NCI-H1417 (cell line): ENCODE data around the gene RPL28.

Experiments used
- DNase-seq, 3 experiments: peaks; one replicate each; lab custom pipeline; 2025; lab: John Stamatoyannopoulos, UW

The RPL28 gene

DNA sequence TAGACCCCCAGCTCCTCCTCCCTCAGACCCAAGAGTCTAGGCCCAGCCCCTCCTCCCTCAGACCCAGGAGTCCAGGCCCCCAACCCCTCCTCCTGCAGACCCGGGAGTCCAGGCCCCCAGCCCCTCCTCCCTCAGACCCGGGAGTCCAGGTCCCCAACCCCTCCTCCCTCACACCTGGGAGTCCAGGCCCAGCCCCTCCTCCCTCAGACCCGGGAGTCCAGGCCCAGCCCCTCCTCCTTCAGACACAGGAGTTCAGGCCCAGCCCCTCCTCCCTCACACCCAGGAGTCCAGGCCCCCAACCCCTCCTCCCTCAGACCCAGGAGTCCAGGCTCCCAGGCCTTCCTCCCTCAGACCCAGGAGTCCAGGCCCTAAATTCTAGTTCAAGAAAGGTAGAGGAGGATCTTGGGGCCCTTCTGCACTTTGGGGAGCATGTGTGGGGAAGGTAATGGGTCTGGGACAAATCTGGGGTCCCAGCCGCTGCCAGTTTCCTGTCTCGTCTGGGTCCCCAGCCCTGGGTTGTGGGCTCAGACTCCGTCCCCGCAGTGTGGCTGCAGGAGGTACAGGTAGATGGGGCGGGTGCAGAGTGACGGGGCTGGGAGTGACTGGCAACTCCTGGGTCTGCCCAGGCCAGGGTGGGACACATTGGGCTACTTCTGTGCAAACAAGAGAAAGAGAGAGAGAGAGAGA is 12.3 kb upstream of the RPL28 start:
- DNase-seq, result no peak

DNA sequence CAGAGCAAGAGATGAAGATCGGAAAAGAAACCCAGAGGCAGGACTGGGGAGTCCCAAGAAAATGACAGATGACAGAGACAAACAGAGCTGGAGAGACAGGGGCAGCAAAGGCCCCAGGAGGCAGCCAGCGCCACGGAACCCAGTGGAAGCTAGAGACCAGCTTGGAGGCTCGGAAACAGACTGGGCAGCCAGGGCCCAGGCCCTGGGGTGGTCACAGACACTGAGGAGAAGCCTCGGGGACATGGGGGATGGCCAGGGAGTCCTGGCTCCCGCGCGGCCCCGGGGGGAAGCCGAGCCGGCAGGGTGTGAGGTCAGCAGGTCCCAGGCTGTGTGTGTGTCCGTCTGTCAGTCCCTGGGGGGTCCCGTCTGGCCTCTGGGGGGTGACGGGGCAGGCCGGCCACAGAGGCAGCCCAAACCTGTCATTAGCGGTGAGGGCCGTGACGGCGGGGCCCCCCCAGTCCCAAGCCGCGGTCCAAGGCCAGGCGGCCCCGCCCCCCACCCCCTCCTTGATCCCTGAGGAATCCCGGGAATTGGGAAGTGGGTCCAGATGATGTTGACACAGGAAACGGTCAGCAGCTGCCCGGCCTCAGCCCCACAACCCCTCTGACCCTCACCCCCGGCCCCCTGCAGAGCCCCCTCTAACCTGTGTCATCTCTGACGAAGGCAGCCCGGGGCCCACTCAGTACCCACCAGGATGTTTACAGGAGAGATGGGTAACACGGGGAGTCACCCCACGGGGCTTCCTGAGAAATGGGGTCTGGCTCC is 11.6 kb upstream of the RPL28 start:
- no peak for DNase-seq

DNA sequence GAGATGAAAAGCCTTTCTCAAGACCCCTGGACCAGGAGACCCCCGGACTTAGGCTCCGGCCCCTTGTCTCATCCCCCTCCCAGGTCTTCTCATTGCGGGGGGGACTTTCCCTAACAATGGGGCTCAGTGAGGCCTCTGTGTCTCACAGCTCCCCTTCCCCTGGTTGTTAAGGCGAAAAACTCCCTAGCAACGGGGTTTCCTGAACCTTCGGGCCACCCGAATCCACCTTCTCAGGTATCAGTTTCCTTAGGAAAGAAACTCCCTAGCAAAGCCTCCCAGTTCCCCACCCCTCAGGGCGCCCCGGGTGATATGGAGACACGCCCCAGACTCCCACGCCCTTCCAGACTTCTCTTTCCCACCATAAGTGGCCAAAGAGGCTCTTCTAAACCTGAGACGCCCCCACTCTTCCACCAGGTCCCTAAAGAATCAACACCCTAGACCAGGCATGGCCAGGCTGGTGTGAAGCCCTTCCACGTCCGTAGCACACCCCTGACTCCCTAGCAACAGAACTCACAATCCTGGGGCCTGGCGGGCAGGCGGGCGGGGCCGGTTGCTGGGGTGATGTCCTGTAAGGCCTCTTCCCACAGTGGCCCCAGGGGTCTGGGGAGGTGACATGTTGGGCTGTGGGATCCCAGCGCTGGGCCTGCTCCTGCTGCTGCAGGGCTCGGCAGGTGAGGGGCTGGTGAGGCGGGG is 9.3 kb upstream of the RPL28 start, which contains the start of gene TMEM190:
TSS of gene TMEM190 (plus strand) at position 586 of the 693 bp plus-strand sequence. CDS start at position 614, 28 bp downstream.
- DNase-seq, result no peak

DNA sequence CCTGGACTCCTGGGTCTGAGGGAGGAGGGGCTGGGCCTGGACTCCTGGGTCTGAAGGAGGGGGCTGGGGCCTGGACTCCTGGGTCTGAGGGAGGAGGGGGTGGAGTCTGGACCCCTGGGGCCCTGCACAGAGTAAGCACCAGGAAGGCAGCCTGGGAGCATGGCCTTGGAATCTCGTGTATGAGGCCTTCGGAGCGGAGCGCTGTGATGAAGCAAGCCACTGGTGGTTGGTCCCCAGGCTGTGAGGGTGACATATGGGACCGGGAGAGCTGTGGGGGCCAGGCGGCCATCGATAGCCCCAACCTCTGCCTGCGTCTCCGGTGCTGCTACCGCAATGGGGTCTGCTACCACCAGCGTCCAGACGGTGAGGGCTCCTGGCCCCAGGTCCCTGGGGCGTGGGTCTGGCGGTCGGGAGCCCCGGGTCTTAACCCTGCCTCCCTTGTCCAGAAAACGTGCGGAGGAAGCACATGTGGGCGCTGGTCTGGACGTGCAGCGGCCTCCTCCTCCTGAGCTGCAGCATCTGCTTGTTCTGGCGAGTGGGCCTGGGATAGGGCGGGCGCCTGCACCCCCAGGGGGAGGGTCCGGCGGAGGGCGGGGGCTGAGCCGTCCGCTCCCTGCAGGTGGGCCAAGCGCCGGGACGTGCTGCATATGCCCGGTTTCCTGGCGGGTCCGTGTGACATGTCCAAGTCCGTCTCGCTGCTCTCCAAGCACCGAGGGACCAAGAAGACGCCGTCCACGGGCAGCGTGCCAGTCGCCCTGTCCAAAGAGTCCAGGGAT is 8.2 kb upstream of the RPL28 start:
- DNase-seq, result no peak

DNA sequence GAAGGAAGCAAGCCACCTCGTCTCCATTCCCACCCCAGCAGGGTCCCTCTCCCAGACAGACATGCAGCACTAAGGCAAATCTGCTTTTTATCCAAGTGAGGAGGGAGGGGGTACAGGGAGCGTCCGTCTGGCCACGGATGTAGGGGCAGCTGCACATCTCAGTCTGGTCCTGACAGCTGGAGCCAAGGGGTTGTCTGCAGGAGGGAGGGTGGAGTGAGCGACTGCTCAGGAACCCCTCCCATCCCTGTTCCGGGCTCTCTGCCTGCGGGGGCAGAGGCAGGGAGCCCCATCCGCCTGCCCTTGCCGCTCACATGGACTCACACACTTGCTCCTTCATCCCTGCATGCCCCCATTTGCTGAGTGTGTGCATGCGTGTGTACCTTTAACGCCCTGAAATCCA is 6.6 kb upstream of the RPL28 start:
- DNase-seq, result no peak

DNA sequence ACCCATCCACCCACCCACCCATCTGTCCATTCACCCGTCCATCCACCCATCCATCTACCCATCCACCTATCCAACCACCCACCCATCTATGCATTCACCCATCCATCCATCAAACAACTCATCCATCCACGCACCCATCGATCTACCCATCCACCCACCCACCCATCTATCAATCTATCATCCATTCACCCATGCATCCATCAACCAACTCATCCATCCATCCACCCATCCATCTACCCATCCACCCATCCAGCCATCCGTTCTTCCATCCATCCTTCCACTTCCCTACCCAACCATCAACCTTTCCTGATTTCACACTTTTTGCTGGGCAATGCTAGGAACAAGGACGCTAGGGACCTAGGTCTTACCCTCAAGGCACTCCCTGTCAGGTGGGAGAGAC is 3.7 kb upstream of the RPL28 start:
- DNase-seq, result no peak

DNA sequence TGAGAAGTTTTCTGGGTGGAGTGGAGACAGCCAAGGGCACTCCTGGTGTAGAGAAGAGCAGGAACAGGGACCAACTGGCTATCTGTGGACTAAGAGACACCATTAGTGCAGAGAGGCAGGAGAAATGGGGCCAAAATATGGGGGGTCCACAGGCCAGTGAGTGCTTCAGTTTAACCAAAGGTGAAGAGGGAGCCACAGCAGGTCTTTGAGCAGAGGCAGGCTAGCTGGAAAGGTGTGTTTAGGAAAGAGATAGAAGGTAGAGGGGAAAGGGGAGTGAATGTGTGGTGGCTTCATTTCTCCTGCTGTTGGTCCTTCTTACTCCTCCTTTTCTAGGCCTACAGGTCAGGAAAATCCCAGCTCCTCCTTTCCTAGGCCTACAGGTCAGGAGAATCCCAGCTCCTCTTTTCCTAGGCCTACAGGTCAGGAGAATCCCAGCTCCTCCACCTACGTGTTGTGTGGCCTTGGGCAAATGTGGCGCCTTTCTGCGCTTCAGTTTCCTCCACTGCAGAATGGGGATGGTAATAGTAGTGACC is 3.1 kb upstream of the RPL28 start:
- no peak for DNase-seq

DNA sequence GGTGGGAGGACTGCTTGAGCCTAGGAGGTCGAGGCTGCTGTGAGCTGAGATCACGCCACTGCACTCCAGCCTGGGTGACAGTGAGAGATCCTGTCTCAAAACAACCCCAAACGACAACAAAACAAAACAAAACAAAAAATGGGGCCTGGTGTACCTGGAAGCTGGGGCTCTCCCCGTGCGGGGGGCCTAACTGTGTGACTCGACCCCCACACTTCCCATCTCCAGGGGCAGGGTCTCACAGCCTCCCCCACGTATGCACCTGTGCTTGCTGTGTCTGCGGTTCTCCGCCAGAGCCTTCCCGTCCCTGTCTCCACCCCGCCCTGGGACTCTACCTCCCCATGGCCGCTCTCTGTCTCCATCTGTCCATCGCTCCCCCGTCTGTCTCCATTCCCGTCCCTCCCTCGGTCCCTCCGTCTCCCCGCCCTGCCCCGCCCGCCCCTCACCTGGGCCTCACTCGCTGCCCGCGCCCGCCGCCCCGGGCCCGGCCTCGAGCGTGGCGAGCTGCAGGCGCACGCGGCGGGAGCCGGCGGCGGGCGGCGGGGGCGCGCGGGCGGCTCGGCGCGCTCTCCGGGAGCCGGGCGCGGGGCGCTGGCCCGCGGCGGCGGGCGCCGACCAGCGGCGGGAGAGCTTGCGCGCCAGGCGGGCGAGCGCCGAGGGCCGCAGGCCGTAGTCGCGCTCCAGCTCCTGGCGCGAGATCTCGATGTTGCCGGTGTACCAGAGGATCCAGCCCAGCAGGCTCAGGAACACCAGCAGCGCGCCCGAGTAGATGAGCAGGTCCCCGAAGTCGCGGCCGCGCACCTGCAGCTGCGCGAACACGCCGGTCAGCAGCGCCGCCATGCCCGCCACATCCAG is 2.2 kb upstream of the RPL28 start:
- DNase-seq, result peak; percentile 68 to 75 (median 74)

DNA sequence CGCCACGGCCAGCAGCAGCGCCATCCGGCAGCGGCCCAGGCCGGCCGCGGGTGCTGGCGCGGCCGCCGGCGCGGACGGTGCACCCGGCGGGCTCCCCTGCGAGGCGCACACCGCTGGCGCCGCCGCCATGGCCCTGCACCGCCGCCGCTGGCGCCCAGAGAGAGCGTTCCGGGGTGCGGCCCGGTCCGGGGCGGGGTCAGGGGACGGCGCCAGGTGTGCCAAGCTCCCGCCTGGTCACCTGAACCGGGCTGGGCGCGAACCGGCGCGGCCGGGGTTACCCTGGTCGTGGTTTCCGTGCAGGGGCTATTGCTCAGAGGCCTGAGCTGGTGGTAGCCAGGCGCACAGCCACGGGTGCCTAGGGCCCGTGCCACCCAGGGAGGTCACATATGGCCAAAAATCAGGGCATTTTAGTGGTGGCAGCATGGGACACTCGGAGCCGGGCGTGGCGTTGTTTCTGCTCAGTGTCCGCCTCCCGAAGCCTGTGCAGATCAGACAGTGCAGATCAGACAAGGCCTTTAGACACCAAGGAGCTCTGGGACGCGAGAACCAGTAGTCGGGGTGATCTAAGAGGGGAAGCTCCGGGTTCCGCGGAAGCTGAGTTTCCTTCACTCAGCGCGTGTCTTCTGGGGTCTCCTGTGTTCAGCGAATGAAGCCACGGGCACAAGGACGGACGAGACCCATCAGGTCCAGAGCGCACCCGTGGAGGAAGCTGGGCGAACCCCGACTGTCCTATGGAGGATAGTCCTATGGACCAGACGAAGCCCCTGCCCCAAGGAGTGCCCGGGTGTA is 1.4 kb upstream of the RPL28 start, which contains the start of gene TMEM238:
TSS of gene TMEM238 (minus strand) at position 162 of the 789 bp plus-strand sequence. CDS start at position 129, 33 bp downstream.
- DNase-seq, result peak; percentile 65 to 74 (median 68)

DNA sequence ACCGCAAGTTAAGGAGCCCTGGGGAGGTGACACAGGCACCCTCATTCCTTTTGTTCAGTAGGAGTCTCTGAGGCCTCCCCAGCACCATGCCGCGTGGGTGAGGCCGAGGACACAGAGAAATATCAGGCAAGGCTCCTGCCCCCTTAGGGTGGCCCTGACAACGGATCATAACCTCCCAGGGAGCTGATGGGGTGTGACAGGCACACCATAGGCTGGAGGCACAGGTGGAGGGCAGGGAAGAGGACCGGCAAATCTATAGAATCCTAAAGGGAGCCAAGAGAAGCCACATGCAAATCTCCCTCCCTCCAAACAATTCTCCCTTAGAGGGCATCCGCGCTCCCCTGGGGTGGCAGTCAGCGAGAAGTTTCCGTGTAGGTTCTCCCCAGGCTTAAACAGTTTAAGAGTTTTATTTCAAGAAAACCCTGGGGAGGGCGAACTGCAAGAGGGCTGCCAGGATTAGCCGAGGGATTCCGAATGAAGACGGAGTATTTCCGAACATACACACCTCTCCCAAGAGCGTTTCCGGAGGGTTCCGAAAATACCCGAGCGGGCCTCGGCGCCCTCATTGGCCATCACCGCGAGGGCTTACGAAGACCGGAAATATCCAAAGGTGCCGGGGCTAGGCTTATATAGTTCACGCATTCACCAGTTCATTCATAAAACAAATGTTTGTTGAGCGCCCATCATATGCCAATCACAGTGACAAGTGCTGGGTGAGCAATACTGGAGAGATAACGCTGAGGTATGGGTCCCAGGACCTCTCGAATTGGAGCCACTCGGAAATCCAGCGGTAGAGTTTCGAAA is 610 bp upstream of the RPL28 start:
- peak; percentile 98 to 99 (median 98) for DNase-seq

DNA sequence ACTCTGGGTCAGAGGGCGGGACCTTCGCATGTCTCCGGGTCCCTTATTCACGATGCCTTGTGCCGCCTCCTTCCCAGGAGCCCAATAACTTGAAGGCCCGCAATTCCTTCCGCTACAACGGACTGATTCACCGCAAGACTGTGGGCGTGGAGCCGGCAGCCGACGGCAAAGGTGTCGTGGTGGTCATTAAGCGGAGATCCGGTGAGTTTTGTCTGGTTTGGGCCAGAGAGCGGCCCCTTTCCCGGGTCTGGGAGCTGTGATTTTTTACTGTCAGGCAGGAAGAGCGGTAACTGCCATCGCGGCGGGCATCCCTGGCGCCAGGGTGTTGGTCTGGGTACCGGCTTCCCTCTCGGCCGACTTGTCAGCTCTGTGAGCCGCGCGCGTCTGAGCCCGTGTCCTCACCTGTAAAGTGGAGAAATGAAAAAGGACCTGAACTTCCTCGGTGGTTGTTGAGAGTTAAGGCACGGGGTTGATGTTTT is 800 bp downstream of the RPL28 start:
- DNase-seq, result no peak

DNA sequence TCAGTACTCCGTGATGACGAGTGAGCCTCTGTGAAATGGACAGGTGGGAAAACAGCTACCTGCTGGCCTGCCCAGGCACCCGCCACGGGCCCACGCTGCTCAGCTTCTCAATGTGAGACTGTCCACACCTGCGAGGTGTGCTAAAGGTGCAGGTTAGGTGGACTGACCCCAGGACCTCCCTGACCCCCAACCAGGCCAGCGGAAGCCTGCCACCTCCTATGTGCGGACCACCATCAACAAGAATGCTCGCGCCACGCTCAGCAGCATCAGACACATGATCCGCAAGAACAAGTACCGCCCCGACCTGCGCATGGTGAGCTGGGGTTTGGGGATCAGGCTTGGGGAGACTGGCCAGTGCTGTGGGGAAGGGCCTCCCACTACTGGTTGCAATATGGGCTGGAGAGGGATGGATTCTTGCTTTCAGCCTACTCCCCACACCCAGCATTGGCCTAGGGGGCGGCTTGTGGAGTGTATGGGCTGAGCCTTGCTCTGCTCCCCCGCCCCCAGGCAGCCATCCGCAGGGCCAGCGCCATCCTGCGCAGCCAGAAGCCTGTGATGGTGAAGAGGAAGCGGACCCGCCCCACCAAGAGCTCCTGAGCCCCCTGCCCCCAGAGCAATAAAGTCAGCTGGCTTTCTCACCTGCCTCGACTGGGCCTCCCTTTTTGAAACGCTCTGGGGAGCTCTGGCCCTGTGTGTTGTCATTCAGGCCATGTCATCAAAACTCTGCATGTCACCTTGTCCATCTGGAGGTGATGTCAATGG is 2.2 kb downstream of the RPL28 start:
- no peak for DNase-seq

DNA sequence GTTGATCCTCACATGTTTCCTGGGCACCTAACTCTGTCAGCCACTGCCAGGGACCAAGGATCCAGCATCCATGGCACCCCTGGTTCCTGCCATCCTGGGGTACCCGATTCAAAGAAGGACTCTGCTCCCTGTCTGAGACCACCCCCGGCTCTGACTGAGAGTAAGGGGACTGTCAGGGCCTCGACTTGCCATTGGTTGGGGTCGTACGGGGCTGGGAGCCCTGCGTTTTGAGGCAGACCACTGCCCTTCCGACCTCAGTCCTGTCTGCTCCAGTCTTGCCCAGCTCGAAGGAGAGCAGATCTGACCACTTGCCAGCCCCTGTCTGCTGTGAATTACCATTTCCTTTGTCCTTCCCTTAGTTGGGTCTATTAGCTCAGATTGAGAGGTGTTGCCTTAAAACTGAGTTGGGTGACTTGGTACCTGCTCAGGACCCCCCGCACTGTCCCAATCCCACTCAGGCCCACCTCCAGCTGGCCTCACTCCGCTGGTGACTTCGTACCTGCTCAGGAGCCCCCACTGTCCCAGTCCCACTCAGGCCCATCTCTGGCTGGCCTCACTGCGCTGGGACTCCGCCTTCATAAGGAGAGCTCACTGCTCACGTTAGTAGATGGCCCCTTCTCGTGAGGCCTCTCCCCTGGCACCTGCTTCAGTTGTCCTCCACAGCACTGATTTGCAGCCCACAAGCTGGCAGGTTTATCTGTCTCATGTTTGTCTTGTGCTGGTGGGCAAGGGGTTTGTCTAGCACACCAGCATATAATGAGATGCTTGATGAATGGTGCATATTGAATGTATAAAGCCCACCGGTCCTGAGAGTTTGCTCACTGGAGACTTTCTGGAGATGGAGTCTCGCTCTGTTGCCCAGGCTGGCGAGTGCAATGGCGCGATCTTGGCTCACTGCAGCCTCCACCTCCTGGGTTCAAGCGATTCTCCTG is 3.9 kb downstream of the RPL28 start:
- DNase-seq, result no peak

DNA sequence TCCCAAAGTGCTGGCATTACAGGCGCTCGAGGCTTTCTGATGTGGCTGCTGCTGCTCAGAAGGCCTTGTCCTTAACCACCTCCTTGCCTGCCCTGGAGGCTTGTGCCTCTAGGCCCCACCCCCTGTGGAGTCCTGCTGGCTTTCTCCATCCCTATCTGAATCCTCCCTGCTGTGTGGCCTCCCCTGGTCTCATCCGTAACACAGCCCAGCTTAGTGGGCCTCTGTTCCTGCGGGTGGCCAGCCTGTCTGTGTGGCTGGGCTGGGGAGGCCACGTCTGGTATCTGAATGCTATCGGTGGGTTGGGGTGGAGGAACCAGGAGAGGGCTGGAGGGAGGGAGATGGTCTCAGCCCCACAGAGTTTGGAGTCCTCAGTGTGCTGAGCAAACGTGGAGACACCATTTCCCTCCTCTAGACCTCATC is 4.7 kb downstream of the RPL28 start:
- DNase-seq, result peak in 1 of 3 experiments; percentile 8

DNA sequence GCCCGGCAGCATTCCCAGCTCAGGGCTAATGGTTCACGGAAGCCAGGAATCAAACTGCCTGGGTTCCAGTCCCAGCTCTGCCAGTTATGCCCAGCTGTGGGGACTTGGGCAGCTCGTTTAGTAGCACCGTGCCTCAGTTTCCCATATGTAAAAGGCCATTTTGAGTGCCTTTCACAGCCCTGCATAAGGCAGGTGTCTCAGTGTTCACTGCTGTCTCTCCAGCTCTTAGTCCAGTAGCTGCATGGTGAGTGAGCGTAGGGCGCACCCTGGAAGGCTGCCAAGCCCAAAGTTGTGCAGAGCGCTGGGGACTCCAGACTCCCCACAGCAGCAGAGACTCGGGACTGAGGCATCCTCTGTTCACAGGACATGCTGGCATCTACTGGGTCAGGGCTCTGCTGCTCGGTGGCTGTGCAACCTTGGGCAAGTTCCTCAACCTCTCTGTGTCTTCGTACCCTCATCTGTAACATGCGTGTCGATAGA is 5.5 kb downstream of the RPL28 start:
- no peak for DNase-seq

DNA sequence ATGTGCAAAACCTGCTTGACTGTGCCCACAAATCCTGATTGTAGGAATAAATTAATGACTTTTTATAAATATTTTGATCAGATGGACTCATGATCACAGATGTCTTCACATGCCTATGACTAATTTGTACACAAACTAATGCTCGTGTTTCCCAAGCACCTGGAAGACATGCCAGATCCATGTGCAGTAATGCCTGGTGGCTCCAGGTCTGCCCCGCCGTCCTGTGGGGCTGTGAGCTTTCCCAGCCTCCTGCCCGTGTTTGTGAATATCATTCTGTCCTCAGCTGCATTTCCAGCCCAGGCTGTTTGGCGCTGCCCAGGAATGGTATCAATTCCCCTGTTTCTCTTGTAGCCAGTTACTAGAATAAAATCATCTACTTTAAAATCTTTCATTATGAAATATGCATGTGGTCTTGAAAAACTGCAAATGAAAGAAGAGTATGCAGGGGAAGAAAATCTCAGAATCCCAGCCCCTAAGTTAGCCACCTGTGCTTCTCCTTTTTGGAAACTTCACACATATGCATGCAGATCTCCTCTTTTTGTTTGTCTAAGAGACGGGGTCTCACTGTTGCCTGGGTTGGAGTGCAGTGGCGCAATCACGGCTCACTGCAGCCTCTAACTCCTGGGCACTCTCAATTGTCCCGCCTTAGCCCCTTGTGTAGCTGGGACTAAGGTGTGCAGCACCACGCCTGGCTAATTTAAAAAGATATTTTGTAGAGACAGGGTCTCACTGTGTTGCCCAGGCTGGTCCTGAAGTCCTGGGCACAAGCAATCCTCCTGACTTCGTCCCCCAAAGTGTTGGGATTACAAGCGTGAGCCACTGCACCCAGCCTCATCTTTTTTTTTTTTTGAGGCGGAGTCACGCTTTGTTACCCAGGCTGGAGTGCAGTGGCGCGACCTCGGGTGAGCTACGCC is 6.2 kb downstream of the RPL28 start:
- no peak for DNase-seq
